Eye (tissue), 1 donor: ENCODE measurements around the gene BEND3.

Source experiments
- DNase-seq: peaks from one replicate; pipeline ENCODE4 v3.0.0-alpha.2; 2015

Gene BEND3

DNA sequence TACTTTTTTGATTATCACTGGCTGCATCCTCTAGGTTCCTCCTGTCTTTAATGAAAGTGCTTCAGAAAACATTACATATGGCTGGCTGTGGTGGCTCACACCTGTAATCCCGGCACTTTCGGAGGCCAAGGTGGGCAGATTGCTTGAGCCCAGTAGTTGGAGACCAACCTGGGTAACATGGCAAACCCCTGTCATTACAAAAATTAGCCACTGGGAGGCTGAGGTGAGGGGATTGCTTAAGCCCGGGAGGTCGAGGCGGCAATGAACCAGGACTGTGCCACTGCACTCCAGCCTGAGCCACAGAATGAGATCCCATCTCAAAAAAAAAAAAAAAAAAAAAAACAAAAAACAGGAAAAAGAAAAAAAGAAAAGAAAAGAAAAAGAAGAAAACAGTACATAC, 35.3 kb downstream of the BEND3 start:
- no peak for DNase-seq

DNA sequence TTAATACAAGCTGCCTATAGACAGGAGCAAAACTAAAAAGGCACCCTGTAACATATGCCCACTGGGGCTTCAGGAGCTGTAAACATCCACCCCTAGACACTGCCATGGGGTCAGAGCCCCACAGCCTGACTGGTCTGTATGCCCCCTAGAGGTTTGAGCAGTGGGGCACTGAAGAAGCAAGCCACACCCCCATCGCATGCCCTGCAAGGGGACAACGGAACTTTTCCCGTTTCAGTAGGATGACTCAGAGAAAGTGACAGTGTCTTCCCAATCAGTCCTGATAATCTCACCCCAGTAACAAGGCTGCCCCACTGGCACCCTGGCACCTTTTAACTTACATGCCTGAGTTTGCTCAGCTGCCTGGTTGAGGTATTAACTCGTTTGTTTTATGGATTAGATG, 35.9 kb downstream of the BEND3 start:
- no peak for DNase-seq

DNA sequence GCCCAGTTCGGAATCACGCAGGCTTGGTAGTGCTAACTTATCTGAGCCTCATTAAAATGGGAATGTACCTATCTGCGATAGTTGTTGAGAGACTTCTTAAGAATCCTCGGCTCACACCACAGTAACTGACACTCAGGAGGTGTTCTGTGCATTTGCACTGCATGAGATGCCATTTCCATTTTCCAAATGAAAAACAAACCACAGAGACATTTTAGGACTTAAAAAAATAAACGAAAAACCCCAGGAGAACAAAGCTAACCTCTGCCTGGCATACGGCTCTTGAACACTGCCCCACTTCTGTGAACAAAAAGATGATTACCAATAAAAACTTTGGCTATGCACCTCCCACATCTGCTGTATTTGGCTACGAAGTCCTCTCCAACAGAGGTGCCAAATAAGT, 37.6 kb downstream of the BEND3 start:
- DNase-seq: no peak

DNA sequence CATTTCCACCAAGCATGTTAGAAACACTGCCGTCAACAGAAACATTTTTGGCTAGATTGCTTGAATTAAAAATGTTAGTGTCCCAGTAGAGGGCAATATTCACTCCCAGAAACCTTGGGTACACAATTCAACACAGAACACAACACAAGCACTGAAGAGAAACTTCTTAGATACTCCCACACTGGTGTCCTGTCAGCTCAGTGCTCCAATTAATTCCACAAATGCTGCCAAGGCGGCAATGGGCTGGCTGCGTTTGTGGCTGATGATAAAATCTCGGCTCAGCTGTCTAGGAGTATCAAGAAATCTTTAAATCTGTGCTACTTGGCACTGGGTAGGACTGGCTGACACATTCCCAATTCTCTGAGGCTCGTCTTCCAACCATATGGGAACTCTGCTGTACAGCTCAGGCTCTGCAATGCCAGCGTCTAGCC, 39.3 kb downstream of the BEND3 start:
- DNase-seq: peak; percentile 13

DNA sequence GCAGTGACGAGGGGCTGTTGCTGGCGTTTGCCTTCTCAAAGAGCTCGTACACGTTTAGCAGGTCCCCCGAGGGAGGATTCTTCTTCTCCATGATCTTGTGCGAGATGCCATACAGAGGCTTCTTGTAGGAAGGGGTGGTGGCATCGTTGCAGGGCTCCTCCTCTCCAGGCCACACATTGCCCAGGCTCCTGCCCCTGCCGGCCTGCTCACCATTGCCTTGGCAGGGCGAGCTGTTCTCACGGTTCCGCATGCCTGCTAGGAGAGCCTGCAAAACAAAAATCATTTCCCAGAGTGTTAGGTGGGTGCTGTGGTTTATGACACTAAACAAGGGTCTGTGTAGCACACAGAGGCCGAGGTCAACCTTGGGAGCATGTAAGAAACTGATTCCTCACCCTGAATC, 44.6 kb downstream of the BEND3 start:
- DNase-seq: no peak

DNA sequence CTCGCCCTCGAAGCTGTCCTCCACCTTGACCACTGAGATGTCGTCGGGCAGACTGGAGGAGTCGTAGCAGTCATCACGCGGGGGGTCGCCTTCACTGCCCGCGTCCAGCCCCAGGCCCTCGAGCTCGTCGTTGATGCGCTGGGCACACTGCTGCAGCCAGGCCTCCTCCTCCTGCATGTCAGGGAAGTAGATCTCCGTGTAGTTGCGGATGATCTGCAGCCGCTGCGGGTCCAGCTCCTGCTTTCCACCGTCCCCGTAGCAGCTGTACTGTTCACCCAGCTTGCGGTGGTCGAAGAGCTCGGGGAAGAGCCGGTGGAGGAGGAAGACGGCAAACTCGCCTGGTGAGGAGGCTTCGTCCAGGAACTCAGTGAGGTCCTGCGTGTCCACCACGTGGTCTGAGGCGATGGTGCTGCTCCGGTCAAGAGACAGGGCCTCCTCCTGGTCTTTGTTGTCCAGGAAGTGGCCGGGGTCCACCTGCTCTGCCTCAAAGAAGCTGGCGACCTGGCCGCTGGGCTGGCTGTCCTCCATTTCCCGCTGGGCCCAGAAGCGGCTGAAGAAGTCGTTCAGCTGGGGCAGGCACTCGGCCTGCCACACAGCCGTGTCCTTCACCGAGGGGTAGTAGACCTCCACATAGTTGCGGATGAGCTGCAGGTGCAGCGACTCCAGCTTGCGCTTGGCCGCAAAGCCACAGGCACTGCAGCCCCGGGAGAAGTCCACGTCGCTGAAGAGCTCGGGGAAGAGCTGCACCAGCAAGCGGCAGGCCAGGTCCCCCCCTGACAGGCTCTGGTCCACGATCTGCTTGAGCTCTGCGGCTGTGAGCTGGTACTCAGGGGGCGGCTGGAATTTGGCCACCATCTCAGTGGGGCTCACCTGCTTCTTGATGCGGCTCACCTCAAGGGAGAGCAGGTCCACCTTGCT, 45.4 kb downstream of the BEND3 start:
- DNase-seq: no peak

DNA sequence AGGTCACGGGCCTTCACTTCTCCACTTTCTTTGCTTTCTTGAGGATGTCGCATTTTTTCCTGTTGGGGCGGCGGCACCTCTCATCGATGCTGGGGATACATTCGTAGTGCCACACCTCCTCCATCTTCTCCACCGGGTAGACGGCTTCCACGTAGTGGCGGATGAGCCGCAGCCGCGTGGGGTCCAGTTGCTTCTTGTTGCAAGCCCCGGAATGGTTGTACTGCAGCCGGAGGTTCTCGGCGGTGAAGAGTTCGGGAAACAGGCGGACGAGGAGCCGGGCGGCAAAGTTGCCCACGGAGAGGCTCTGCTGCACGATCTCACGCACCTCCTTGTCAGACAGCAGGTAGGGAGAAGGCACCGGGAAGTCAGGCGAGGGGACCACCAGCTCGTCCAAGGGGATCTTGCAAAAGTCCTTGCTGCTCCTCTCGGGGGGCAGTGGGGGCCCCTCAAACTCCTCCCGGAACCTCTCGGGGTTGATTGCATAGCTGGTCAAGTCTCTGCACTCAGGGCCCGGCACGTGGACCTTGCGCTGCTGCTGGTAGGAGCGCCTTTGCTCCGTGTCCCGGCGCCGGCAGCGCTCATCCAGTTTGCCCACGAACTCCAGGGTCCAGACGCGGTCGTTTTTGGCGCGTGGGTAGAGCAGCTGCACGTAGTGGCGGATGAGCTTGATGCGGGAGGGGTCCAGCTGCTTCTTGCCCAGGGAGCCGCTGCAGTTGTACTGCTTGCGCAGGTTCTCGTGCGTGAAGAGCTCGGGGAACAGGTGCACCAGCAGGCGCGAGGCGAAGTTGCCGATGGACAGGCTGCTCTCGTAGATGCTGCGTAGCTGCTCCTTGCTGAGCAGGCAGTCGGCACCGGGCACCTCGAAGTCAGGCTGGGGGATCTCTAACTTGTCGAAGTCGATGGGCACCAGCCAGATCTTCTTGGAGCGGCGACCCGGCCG, 46.4 kb downstream of the BEND3 start:
- no peak for DNase-seq

DNA sequence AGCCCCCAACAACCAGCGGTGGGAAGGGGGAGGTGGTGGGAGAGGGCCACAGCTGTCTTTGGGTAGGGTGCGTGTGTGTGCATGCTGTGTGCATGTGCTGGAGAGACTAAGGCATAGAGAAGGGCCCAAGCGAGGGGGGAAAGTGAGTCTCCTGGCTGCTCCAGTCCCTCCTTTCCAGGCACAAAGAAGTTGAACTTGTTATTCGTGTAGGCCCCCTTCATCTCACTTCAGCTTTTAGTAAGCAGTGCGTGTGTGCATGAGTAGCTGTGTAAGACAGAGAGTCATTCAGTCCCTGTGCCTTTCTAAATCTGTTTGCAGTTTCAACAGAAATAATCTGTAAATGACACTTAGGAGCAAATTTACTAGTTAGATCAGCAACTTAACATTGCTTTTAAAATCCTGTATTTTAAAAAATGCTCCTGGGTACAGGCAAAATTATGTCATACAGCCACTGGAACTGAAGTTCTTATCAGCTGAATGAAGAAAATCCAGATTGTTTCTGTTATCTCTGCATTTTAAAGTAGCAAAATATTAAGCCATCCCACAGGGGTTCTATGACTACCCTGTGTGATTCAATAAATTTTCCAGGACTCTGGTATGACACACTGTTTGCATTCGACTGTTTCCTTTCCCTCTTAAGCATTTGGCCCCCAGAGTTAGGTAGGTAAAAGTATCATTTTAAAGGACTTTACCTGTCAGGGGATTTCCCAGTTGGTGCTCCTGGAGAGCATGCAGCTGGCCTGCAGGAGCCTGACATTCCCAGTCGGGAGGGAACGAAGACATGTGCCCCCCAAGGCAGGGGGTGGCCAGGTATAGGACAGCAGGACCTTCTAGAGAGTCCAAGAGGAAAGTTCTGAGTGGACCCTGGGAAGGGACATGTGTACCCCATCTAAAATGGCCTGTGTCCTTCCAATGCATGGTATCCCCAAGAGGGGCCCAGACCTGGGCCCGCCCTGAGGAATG, 48.3 kb downstream of the BEND3 start:
- DNase-seq: no peak

DNA sequence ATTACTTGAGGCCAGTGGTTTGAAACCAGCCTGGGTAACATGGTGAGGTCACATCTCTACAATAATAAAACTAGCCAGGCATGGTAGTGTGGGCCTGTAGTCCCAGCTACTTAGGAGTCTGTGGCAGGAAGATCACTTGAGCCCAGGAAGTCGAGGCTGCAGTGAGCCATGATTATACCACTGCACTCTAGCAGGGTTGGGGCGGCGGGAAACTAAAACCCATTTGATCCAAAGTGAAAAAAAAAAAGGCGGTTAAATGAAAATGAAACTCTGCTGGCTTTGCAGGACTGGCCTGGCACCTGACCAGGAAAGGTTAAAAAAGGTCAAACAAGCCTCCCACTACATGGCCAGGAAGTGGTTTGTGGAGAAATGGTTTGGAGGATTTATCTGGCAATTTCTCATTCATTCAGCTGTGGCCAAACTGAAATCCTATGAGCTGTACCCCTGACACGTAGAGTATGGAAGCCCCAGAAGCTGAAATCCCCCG, 50.7 kb downstream of the BEND3 start:
- DNase-seq: peak; percentile 20

DNA sequence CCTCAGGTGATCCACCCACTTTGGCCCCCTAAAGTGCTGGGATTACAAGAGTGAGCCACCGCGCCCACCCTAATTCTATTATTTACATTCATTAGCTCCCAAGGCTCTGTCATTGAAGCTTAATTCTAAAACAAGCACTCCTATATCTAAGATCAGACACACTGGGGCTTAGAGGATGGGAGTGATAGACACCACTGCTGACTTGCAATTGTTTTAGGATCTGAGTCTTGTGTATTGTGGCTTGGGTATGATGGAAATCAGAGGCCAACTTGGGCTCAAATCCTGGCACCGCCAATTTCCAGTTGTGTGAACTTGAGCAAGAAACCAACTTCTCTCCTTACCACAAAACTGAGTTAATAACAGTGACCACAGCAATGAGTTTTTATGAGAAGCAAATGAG, 52.6 kb downstream of the BEND3 start:
- no peak for DNase-seq

DNA sequence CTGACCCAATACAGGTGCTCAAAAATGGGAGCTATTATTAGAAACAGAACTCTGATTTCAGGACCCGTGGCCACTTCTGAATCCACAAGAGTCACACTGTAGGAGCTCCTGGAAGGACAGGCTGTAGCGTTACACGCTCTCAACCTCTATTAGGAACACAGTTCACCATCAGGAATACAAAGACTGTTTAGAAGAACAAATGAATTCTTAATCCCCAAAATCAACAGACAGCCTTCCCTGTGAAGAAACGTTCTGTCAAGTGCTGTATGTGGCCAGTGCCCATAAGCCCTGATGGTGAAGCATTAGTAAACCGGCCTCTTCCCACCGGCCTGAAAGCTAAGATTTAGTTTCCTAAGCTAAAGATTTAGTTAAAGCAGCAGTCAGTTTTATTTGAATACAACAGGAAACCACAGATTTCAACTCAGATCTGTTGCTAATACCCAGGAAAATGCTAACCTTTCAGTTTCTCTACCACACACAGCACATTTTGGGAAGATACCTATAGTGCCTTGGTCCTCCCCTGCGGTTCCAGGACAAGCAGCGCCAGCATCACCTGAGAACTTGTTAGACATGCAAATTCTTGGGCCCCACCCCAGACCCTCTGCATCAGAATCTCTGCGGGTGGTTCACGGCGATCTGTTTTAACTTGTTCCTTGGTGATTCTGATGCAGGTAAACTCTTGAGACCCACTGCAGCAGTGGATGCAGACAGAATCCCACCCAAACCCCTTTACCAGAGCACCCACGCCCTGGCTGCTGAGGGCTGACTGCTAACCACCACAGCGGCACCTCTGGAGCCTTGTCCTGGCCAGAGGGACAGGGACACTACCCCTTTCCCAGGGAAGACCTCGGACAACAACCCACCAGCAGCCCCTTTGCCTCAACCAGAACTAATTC, 53.9 kb downstream of the BEND3 start:
- peak; percentile 10 for DNase-seq

DNA sequence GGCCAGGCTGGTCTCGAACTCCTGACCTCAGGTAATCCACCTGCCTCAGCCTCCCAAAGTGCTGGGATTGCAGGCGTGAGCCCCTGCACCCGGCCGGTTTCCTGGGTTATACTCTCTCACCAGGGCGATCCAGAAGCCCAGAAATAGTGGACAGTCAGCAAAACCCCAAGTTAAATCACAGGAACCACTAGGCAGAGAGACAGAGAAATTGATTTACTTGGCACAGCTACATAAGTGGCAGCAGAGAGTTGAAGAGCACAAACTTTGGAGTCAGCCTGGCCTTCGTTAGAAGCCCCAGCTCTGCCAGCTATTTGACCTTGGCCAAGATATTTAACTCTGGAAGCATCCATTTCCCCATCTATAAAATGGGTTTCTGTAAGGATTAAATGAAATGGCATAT, 54.6 kb downstream of the BEND3 start:
- no peak for DNase-seq

DNA sequence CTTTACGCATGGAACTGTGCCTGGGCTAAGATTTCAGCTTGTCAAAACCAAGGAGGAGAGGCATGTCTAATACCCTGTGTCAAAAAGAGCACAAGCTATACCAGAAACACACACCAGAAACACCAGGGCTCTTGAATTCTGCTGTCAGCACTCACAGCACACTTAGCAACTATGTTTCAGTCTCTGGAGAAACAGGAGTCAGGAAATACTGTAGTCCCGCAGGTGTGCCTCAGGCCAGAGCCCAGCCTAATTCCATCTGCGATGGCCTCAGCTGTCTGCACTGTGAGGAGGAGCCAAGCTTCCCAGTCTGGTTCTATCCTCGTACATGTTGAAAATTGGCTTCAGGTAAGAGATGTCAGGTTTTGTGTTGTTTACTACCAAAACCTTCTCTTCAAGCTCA, 55.7 kb downstream of the BEND3 start:
- no peak for DNase-seq

DNA sequence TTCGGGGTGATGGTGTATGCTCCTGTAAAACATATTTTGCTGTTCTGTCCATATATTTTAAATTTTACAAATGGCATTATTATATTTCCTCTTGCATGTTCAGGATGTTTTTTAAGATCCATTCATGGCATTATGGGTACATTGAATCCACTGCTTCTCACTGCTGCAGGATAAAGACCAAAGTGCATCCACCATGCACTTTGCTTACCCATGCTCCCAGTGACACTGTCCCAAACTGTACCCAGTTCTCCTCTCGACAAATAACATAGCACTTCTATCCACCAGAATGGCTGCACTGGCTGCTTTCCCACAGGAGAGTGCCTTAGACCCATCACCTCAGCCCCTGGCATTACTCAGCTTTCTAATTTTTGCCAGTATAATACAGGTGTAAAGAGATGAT, 57.6 kb downstream of the BEND3 start:
- no peak for DNase-seq

DNA sequence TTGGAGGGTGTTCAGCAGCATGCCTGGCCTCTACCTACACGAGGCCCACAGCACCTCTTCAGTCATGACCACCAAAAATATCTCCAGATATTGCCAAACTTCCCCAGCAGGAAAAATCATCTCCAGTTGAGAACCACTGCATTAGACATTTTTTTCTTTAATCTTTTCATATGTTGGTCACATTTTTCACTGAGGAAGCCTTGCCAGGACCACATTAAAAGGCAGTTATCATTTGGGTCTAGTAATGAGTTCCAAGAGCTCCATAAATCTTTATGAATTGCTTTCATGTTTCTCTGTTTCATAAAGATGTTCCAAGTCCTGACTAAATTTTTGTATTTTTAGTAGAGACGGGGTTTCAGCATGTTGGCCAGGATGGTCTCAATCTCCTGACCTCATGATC, 58.5 kb downstream of the BEND3 start:
- DNase-seq: no peak

DNA sequence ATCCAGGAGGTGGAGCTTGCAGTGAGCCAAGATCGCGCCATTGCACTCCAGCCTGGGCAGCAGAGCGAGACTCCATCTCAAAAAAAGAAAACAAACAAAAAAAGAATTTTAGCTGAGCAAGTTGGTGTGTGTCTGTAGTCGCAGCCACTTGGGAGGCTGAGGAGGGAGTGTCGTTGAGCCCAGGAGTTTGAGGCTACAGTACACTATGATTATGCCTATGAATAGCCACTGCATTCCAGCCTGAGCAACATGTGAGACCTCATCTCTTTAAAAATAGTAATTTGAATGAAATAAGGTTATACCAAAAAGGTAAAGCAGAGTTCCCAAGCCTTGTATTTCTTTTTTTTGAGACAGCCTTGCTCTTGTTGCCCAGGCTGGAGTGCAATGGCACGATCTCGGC, 67.5 kb downstream of the BEND3 start:
- no peak for DNase-seq

DNA sequence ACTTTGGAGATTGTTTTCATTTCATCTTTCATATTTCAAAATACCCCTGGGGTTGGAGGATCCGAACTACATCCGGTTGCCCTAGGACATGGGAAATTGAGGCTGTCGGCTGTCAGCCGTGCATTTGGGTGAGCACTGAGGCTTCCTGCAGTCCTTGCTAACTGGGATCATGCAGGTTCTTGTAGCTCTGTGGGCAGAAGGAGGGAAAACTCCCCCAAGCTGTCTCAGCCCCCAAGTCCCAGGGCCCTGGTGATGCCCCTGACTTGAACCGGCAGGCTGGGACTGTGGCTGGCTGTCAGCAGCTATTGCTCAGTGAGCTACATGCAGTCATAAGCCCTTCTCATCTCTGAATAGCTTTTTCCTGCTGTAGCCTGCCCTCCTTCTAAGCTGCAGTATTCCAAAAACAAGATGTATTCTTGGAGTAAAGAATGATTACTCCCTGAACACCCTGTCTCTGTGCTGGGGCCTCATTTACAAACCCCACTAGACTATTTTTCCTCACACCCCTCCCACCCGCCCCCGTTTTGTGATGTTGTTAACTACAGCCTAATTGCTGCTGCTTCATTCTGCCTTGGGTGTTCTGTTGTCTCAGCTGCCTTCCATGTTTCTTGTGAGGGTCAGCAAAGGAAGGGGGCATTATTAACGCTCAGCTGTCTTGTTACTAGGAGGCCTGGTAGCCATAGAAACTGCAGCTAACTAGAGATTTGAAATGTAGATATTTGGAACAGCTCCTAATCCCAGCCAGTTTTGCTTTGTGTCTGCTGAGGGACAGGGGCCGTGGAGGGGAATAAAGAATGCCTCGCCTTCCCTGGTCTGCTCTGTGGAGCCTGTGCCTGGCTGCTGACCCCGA, 69.3 kb downstream of the BEND3 start:
- DNase-seq: peak; percentile 89

DNA sequence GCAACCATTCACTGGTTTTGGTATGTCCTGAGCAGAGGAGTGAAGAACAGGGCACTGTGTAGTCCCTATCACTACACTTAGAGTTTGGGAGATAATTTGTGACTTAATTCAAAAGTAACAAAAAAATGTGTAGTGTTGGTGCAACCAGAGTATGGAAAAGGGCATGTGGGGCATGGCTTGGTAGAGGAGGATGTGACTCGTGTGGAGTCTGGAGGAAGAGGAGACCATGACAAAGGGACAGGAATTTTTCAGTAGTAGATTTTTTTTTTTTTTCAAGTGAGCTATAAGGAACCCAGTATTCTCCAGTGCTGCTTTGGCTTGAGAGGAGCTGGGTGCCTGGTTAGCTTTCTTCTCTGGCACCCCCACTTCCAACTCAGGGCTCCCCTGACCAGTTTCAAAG, 82.2 kb downstream of the BEND3 start:
- no peak for DNase-seq

DNA sequence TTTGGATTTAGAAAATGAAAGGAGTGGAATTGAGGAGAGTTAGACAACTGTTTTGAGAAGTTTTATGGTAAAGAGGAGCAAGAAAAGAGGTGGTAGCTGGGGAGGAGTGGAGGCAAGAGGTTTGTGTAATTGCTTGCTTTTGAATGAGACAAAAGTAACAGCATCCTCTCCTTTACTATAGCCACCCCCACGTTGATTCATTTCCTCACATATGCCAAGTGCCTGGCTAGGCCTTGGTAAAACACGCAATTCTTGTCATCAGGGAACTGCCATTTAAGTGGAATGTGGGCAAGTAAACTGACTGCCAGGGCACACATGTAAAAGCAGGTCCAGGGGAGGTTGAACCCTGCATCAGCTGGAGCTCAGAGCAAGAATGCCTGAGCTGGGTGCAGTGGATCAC, 83.3 kb downstream of the BEND3 start:
- no peak for DNase-seq

DNA sequence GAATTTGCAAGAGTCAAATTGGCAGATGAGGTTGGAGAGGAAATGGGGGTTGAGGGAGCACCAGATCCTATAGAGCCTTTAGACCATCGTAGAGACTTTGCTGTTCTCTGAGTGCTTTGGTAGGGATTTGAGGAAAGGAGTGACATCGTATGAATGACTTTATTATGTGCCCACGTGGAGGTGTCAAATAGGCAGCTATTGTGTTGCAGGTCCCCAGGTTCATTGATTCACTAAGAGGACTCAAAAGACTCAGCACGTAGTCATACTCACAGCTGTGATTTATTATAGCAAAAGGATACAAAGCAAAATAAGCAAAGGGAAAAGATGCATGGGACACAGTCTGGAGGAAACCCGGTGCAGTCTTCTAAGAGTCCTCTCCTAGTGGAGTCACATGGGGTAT, 85.2 kb downstream of the BEND3 start:
- no peak for DNase-seq
